Measurements from ENCODE around the gene MAN2A1. TPM values are rescaled to one million over a fixed set of nuclear protein-coding genes. Genes with fewer than 3 reads are reported as not detected.

MAN2A1 gene
- total RNA-seq, 2 donors from 2014 or later, result 29.6 to 36.2 TPM

- Histone ChIP-seq H3K4me1 (replicated peaks) (no peaks in the 10 kb centered on the region), H3K27me3 (replicated peaks; ENCODE audit: insufficient read depth) (no peaks in the 10 kb centered on the region), H3K9me3 (no peaks in the 10 kb centered on the region), H3K4me3 (no peak overlapping the region), H3K36me3 (no peaks in the 10 kb centered on the region), H3K27ac (no peak overlapping the region)
- WGBS, result 58% methylated on average over 1 of the region's 1 CpG
- TF ChIP-seq POLR2AphosphoS5 (IDR thresholded peaks at IDR 0.05), result no peak
- no peak for TF ChIP-seq CTCF (IDR thresholded peaks at IDR 0.05)
- no peak for TF ChIP-seq POLR2A (IDR thresholded peaks at IDR 0.05)
- intact Hi-C loops (cut with DNase I), result no loop called here
- DNase-seq (ENCODE audit: low spot score), result no peak
Measured at GRCh38 chr5:109901628-109901981, 211.9 kb downstream of the MAN2A1 start.

- Histone ChIP-seq H3K27ac (no peak overlapping the region), H3K9me3 (no peaks in the 10 kb centered on the region), H3K4me3 (no peak overlapping the region), H3K36me3 (no peaks in the 10 kb centered on the region), H3K4me1 (replicated peaks) (no peaks in the 10 kb centered on the region), H3K27me3 (replicated peaks; ENCODE audit: insufficient read depth) (no peaks in the 10 kb centered on the region)
- TF ChIP-seq POLR2A (IDR thresholded peaks at IDR 0.05) (no peak), POLR2AphosphoS5 (IDR thresholded peaks at IDR 0.05) (no peak)
- WGBS, result 40% methylated on average over 2 of the region's 2 CpGs
- DNase-seq (ENCODE audit: low spot score), result no peak
- intact Hi-C loops (cut with DNase I), result no loop called here
Measured at GRCh38 chr5:109903061-109903460, 213.3 kb downstream of the MAN2A1 start.

GRCh38 chr5:109905906-109906305 is 216.2 kb downstream of the MAN2A1 start:
- Histone ChIP-seq H3K4me3 (no peak overlapping the region), H3K4me1 (replicated peaks) (no peaks in the 10 kb centered on the region), H3K9me3 (no peaks in the 10 kb centered on the region), H3K27me3 (replicated peaks; ENCODE audit: insufficient read depth) (no peaks in the 10 kb centered on the region), H3K27ac (no peak overlapping the region), H3K36me3 (no peaks in the 10 kb centered on the region)
- intact Hi-C loops (cut with DNase I), result no loop called here
- no peak for TF ChIP-seq CTCF (IDR thresholded peaks at IDR 0.05)
- no peak for TF ChIP-seq POLR2A (IDR thresholded peaks at IDR 0.05)
- TF ChIP-seq POLR2AphosphoS5 (IDR thresholded peaks at IDR 0.05), result no peak
- whole genome bisulfite sequencing, result 43% methylated on average over 1 of the region's 1 CpG
- DNase-seq (ENCODE audit: low spot score), result no peak

- 81% methylated on average over 3 of the region's 3 CpGs for WGBS
Measured at GRCh38 chr5:109907189-109907588, 217.5 kb downstream of the MAN2A1 start.

GRCh38 chr5:109907731-109908130 is 218.0 kb downstream of the MAN2A1 start:
- Histone ChIP-seq H3K27ac (no peak overlapping the region), H3K4me3 (no peak overlapping the region), H3K27me3 (replicated peaks; ENCODE audit: insufficient read depth) (no peaks in the 10 kb centered on the region), H3K4me1 (replicated peaks) (no peaks in the 10 kb centered on the region), H3K36me3 (no peaks in the 10 kb centered on the region), H3K9me3 (no peaks in the 10 kb centered on the region)
- intact Hi-C loops (cut with DNase I), result no loop called here
- 76% methylated on average over 2 of the region's 2 CpGs for WGBS
- TF ChIP-seq POLR2A (IDR thresholded peaks at IDR 0.05) (no peak), POLR2AphosphoS5 (IDR thresholded peaks at IDR 0.05) (no peak)
- DNase-seq (ENCODE audit: low spot score), result no peak

More at GRCh38 chr5:109907189-109907588, 217.5 kb downstream of the MAN2A1 start:
- no peak for DNase-seq (ENCODE audit: low spot score)
- Histone ChIP-seq H3K4me1 (replicated peaks) (no peaks in the 10 kb centered on the region), H3K27ac (no peak overlapping the region), H3K36me3 (no peaks in the 10 kb centered on the region), H3K27me3 (replicated peaks; ENCODE audit: insufficient read depth) (no peaks in the 10 kb centered on the region), H3K4me3 (no peak overlapping the region), H3K9me3 (no peaks in the 10 kb centered on the region)
- no peak for TF ChIP-seq CTCF (IDR thresholded peaks at IDR 0.05)
- intact Hi-C loops (cut with DNase I), result no loop called here

- WGBS, result 93% methylated on average over 3 of the region's 3 CpGs
- Histone ChIP-seq H3K9me3 (no peaks in the 10 kb centered on the region), H3K27me3 (replicated peaks; ENCODE audit: insufficient read depth) (no peaks in the 10 kb centered on the region), H3K4me1 (replicated peaks) (no peaks in the 10 kb centered on the region), H3K36me3 (no peaks in the 10 kb centered on the region), H3K27ac (no peak overlapping the region), H3K4me3 (no peak overlapping the region)
- no peak for DNase-seq (ENCODE audit: low spot score)
- intact Hi-C loops (cut with DNase I), result no loop called here
- TF ChIP-seq CTCF (IDR thresholded peaks at IDR 0.05), result no peak
Measured at GRCh38 chr5:109908366-109908765, 218.6 kb downstream of the MAN2A1 start.
